ENCODE measurements around the gene CCDC92.

The CCDC92 gene

DNA sequence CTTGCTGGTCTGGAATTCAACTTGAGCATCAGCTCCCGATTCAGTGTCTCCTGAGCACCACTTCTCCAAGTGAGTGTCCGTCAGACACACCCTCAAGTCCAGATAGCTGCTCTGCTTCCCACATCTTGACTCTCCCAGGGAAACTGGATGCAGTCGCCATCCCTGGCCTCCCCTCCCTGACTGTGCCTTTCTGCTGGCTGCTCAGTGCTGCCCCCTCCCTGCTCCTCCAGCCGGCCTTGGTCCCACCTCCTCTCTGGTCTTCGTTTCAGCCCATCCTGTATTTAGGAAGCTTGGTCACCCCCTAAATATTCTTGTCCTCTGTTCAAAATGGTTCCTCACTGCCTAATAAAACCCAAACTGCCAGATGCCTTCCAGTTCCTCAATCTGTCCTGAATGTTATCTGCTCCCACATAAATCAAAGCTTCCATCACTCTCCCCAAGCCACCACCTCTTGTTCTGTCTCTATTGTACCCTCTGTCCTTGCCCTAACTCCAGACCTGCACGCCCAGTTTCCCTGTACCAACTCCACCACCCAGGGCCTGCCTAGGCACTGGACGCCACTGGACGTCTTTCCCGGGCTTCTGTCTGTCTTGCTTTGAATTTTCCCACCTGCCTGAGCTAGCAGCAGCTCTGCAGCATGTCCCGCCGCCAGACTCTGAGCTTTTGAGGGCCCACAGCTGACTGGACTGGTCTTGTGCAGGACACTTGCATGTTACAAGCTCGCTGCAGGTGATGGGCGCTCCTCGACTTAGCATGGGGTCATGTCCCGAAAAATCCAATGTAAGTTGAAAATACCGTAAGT lies 33.8 kb downstream of the CCDC92 start:
- Histone ChIP-seq H3K36me3 (ENCODE audit: control insufficient read depth, low read length) (no peaks in the 10 kb centered on the region), H4K20me1 (ENCODE audit: control insufficient read depth, insufficient read depth, low read depth, low read length) (no peaks in the 10 kb centered on the region), H3K27ac (ENCODE audit: low read depth, low read length) (no peak overlapping the region), H3K4me1 (ENCODE audit: control insufficient read depth, low read length) (no peaks in the 10 kb centered on the region), H3K9me2 (replicated peaks; ENCODE audit: control insufficient read depth, low read length) (no peaks in the 10 kb centered on the region), H3K79me2 (ENCODE audit: control insufficient read depth, low read length) (no peaks in the 10 kb centered on the region), H3K4me3 (ENCODE audit: low read length) (no peak overlapping the region), H3F3A (ENCODE audit: control insufficient read depth, insufficient read depth) (no peaks in the 10 kb centered on the region), H3K4me2 (ENCODE audit: low read length) (no peak overlapping the region), H3K27me3 (ENCODE audit: control insufficient read depth, low read length) (no peaks in the 10 kb centered on the region), H3K9me3 (ENCODE audit: control insufficient read depth, insufficient read depth, low read length) (no peaks in the 10 kb centered on the region)
- TF ChIP-seq, protein P1, sequence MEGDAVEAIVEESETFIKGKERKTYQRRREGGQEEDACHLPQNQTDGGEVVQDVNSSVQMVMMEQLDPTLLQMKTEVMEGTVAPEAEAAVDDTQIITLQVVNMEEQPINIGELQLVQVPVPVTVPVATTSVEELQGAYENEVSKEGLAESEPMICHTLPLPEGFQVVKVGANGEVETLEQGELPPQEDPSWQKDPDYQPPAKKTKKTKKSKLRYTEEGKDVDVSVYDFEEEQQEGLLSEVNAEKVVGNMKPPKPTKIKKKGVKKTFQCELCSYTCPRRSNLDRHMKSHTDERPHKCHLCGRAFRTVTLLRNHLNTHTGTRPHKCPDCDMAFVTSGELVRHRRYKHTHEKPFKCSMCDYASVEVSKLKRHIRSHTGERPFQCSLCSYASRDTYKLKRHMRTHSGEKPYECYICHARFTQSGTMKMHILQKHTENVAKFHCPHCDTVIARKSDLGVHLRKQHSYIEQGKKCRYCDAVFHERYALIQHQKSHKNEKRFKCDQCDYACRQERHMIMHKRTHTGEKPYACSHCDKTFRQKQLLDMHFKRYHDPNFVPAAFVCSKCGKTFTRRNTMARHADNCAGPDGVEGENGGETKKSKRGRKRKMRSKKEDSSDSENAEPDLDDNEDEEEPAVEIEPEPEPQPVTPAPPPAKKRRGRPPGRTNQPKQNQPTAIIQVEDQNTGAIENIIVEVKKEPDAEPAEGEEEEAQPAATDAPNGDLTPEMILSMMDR (IDR thresholded peaks at IDR 0.05; ENCODE audit: low read depth, low read length, poor library complexity, severe bottlenecking) = peak; percentile 60
- TF ChIP-seq EZH2phosphoT487 (IDR thresholded peaks at IDR 0.05; ENCODE audit: borderline replicate concordance, low read length) = no peak

DNA sequence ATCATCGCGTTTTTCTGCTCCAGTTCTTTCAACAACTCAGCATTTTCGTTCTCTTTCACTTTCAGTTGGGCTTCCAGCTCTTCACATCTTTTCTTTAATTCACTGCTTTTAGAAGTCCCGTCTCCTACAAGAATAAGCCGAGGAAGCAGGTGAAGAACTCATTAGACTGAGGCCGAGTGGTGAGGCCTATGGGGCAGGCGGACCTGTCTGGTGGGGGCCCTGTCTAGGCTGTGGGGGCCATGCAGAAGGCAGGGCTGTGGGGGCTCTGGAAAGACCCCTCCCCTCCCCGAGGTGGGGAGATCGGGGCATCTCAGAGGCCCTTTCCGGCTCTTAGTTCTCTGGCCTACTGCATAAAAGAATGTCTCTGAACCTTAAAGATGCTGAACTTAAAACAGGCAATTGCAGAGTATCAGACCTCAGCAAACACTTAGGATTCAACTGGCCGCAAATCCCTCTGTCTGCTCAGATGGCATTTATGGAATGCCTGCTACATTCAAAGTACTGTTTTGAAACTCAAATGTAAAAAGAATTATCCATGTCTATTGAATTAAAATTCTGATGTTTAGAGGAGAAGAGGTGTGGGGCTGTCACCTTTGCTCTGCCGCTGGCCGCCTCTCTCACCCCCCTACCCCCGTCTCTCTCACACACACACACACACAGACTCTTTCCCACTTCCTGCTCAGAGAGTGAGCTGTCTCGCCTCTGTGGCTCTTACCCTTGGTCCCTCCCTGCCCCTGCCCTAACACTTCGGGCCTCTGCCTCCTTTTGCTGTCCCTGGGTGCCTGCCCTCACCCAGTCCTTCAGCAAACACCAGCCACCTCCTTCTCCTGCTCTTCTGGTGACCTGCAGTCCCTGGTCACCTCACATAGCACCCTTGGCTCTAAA lies 34.7 kb downstream of the CCDC92 start:
- TF ChIP-seq, protein P1 (IDR thresholded peaks at IDR 0.05; ENCODE audit: low read depth, low read length, poor library complexity, severe bottlenecking) = no peak
- TF ChIP-seq EZH2phosphoT487 (IDR thresholded peaks at IDR 0.05; ENCODE audit: borderline replicate concordance, low read length) = no peak
- Histone ChIP-seq H3K9me2 (replicated peaks; ENCODE audit: control insufficient read depth, low read length) (no peaks in the 10 kb centered on the region), H3K27me3 (ENCODE audit: control insufficient read depth, low read length) (peaks cover 2% of the 10 kb centered on the region; the same call in 1 of the 2 replicates), H3K4me1 (ENCODE audit: control insufficient read depth, low read length) (no peaks in the 10 kb centered on the region), H3K4me3 (ENCODE audit: low read length) (no peak overlapping the region), H4K20me1 (ENCODE audit: control insufficient read depth, insufficient read depth, low read depth, low read length) (no peaks in the 10 kb centered on the region), H3K36me3 (ENCODE audit: control insufficient read depth, low read length) (no peaks in the 10 kb centered on the region), H3K9me3 (ENCODE audit: control insufficient read depth, insufficient read depth, low read length) (no peaks in the 10 kb centered on the region), H3K4me2 (ENCODE audit: low read length) (no peak overlapping the region), H3F3A (ENCODE audit: control insufficient read depth, insufficient read depth) (no peaks in the 10 kb centered on the region), H3K27ac (ENCODE audit: low read depth, low read length) (no peak overlapping the region), H3K79me2 (ENCODE audit: control insufficient read depth, low read length) (no peaks in the 10 kb centered on the region)

DNA sequence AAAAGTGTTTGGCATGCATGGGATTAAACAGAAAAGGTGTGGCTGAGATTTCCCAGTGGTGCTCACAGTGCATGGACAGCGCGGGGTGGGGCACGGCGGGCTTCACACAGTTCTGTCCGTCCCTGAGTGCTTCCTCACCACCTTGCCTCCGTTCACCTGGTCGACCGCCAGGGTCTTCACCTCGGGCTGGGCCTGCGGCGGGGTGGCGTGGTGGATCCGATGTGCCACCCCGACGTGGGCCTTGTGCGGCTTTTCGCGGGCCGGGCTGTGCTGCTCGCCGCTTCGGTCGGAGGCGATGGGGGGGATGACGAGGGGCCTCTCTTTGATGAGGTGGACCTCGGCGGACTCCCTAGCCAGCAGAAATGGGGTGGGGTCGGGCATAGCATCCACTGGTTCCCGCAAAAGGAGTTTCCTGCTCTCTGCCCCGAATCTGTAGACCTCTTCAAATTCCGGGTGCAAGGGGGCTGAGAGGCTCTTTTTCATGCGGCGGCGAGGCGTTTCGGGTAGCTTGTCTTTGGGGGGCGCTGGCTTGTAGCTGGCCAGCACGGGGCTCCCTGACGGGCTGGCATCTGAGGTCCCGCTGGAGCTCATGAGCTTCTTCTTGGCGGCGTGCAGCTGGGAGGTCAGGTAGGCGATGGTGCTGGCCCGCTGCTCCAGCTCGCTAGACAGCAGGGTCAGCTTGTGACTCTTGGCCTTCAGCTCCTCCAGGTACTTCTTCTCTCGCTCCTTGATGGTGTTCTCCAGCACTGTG lies 35.5 kb downstream of the CCDC92 start:
- peaks cover 8% of the 10 kb centered on the region for H3K27me3 ChIP-seq (ENCODE audit: control insufficient read depth, low read length)
- no peaks in the 10 kb centered on the region for H3K79me2 ChIP-seq (ENCODE audit: control insufficient read depth, low read length)
- no peaks in the 10 kb centered on the region for H3K9me3 ChIP-seq (ENCODE audit: control insufficient read depth, insufficient read depth, low read length)
- no peak overlapping the region for H3K4me3 ChIP-seq (ENCODE audit: low read length)
- H3K36me3 ChIP-seq (ENCODE audit: control insufficient read depth, low read length) = no peaks in the 10 kb centered on the region
- no peaks in the 10 kb centered on the region for H3K9me2 ChIP-seq (replicated peaks; ENCODE audit: control insufficient read depth, low read length)
- no peak overlapping the region for H3K27ac ChIP-seq (ENCODE audit: low read depth, low read length)
- no peak for TF ChIP-seq EZH2phosphoT487 (IDR thresholded peaks at IDR 0.05; ENCODE audit: borderline replicate concordance, low read length)
- TF ChIP-seq, protein P1 (IDR thresholded peaks at IDR 0.05; ENCODE audit: low read depth, low read length, poor library complexity, severe bottlenecking) = no peak
- no peaks in the 10 kb centered on the region for H3F3A ChIP-seq (ENCODE audit: control insufficient read depth, insufficient read depth)
- H3K4me2 ChIP-seq (ENCODE audit: low read length) = no peak overlapping the region
- H3K4me1 ChIP-seq (ENCODE audit: control insufficient read depth, low read length) = no peaks in the 10 kb centered on the region
- no peaks in the 10 kb centered on the region for H4K20me1 ChIP-seq (ENCODE audit: control insufficient read depth, insufficient read depth, low read depth, low read length)
